Glutamatergic neuron (in vitro differentiated cells): ENCODE results near the gene SYNDIG1. TPM values are rescaled to one million over a fixed set of nuclear protein-coding genes. Genes with fewer than 3 reads are reported as not detected.

ENCODE experiments used
- DNase-seq: peaks from one replicate; pipeline ENCODE4 v3.0.0; 2022
- H3K27ac Mint-ChIP-seq: one replicate; pipeline ENCODE4 v1.8.0; 2020; ENCODE audit warnings: mild to moderate bottlenecking, mixed read lengths, inconsistent platforms; ENCODE audit not compliant: unreplicated experiment
- H3K27me3 Mint-ChIP-seq: one replicate; pipeline ENCODE4 v1.8.0; 2020; ENCODE audit warnings: mild to moderate bottlenecking, moderate library complexity, mixed read lengths, inconsistent platforms; ENCODE audit not compliant: unreplicated experiment
- H3K36me3 Mint-ChIP-seq: one replicate; pipeline ENCODE4 v1.8.0; 2020; ENCODE audit warnings: mild to moderate bottlenecking, mixed read lengths, inconsistent platforms; ENCODE audit not compliant: unreplicated experiment
- H3K4me1 Mint-ChIP-seq: one replicate; pipeline ENCODE4 v1.8.0; 2020; ENCODE audit warnings: mild to moderate bottlenecking, low read depth, mixed read lengths, inconsistent platforms; ENCODE audit not compliant: unreplicated experiment
- H3K4me3 Mint-ChIP-seq: one replicate; pipeline ENCODE4 v1.8.0; 2020; ENCODE audit warnings: mild to moderate bottlenecking, mixed read lengths, inconsistent platforms; ENCODE audit not compliant: unreplicated experiment
- H3K9me3 Mint-ChIP-seq: one replicate; pipeline ENCODE4 v1.8.0; 2020; ENCODE audit warnings: mild to moderate bottlenecking, moderate library complexity, mixed read lengths, inconsistent platforms; ENCODE audit not compliant: unreplicated experiment
- total RNA-seq: library from RNA; stranded (reverse); fragmentation: NEBNext Ultra II Directional; extraction: Animal tissue kit (Norgen Biotek cat#: 25700); gene quantifications from one replicate; pipeline ENCODE4 v1.2.1, GENCODE V29; 2021; ENCODE audit not compliant: unreplicated experiment
- TF ChIP-seq, protein P1 (sequence below): fragments of 200-600 bp; sonication (generic); IDR thresholded peaks from one replicate; pipeline ENCODE4 v1.5.0; 2021; ENCODE audit not compliant: partially characterized antibody, unreplicated experiment

Gene SYNDIG1
- total RNA-seq, 1 donor from 2014 or later: 10.4 TPM

DNA sequence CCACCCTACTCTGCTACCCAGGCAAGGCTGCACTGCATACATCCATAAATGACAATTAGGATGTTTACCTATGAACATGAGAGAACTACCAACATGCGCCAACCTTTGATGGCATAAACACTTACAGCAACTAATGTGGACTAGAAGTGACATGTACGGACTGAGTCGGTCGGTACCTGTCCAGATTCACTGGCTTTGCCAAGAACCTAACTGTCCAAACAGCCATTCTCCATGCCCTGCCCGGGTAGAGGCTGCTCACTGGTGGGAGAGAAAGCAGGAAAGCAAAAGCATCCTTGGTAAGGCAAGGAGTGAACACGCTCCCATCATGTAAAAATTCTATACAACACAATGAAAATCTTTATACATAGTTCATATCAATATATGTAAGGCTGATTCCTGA, 30.0 kb downstream of the SYNDIG1 start:
- TF ChIP-seq, protein P1, sequence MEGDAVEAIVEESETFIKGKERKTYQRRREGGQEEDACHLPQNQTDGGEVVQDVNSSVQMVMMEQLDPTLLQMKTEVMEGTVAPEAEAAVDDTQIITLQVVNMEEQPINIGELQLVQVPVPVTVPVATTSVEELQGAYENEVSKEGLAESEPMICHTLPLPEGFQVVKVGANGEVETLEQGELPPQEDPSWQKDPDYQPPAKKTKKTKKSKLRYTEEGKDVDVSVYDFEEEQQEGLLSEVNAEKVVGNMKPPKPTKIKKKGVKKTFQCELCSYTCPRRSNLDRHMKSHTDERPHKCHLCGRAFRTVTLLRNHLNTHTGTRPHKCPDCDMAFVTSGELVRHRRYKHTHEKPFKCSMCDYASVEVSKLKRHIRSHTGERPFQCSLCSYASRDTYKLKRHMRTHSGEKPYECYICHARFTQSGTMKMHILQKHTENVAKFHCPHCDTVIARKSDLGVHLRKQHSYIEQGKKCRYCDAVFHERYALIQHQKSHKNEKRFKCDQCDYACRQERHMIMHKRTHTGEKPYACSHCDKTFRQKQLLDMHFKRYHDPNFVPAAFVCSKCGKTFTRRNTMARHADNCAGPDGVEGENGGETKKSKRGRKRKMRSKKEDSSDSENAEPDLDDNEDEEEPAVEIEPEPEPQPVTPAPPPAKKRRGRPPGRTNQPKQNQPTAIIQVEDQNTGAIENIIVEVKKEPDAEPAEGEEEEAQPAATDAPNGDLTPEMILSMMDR: no peak
- H3K9me3 Mint-ChIP-seq: peaks cover 3% of the 10 kb centered on the region
- no peak for DNase-seq
- H3K36me3 Mint-ChIP-seq: no peaks in the 10 kb centered on the region
- peaks cover 12% of the 10 kb centered on the region for H3K4me1 Mint-ChIP-seq
- no peak overlapping the region for H3K4me3 Mint-ChIP-seq
- no peak overlapping the region for H3K27ac Mint-ChIP-seq
- H3K27me3 Mint-ChIP-seq: peaks cover 2% of the 10 kb centered on the region

GRCh38 chr20:24501764-24502556, 32.5 kb downstream of the SYNDIG1 start:
- peaks cover 15% of the 10 kb centered on the region for H3K4me1 Mint-ChIP-seq
- TF ChIP-seq, protein P1: no peak
- H3K27me3 Mint-ChIP-seq: peaks cover 4% of the 10 kb centered on the region
- H3K27ac Mint-ChIP-seq: peak overlapping the region; percentile 88
- peak; percentile 71 for DNase-seq
- H3K9me3 Mint-ChIP-seq: peaks cover 5% of the 10 kb centered on the region
- no peaks in the 10 kb centered on the region for H3K36me3 Mint-ChIP-seq
- no peak overlapping the region for H3K4me3 Mint-ChIP-seq

- no peak for DNase-seq
- H3K27me3 Mint-ChIP-seq: peaks cover 2% of the 10 kb centered on the region
- TF ChIP-seq, protein P1: no peak
- H3K9me3 Mint-ChIP-seq: peaks cover 5% of the 10 kb centered on the region
- no peak overlapping the region for H3K4me3 Mint-ChIP-seq
- no peaks in the 10 kb centered on the region for H3K36me3 Mint-ChIP-seq
- H3K4me1 Mint-ChIP-seq: peaks cover 15% of the 10 kb centered on the region
- H3K27ac Mint-ChIP-seq: peak overlapping the region; percentile 75
Measured at GRCh38 chr20:24502661-24503060, 33.2 kb downstream of the SYNDIG1 start.

DNA sequence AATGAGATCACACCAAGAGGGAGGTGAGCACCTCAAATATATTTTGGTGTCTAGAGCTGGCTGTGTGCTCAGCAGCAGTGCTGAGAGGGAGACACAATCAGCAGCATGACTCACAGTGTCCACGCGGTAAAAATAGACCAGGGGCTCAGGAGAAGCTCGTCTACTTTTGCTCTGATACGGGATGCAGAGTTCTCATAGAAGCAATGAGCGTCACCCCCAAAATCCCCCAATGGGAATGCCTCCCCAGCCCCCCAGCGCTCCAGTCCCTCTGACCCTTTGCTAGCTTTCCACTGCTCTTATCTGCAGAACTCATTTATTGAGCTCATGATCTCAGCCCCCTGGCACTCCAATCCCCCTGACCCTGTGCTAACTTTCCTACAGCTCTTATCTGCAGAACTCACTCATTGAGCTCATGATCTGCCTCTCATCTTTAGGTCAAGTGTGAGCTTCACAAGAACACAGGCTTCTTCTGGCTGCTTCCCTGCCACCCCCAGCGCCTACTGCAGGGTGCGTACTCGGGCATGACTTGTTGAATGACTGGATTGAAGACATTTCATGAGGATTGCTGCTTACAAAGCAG, 34.0 kb downstream of the SYNDIG1 start:
- TF ChIP-seq, protein P1: no peak
- peaks cover 5% of the 10 kb centered on the region for H3K9me3 Mint-ChIP-seq
- H3K4me1 Mint-ChIP-seq: peaks cover 18% of the 10 kb centered on the region
- peaks cover 2% of the 10 kb centered on the region for H3K27me3 Mint-ChIP-seq
- H3K36me3 Mint-ChIP-seq: no peaks in the 10 kb centered on the region
- H3K27ac Mint-ChIP-seq: no peak overlapping the region
- H3K4me3 Mint-ChIP-seq: no peak overlapping the region
- DNase-seq: no peak
